CD14-positive monocyte (primary cell): ENCODE results near the gene ZG16B. TPM values are rescaled to one million over a fixed set of nuclear protein-coding genes. Genes with fewer than 3 reads are reported as not detected.

ENCODE experiments used
- DNase-seq, 3 donors: peaks; one replicate each; pipeline ENCODE4 v3.0.0-alpha.2; 2011 to 2022
- H2AFZ ChIP-seq: 2 replicates; pipeline ENCODE4 v1.6.0; 2012; ENCODE audit warnings: mild to moderate bottlenecking, low read depth, low read length, inconsistent platforms; ENCODE audit not compliant: insufficient read depth, poor library complexity, severe bottlenecking
- H3K27ac ChIP-seq, 2 donors: 1 replicate in 1 of 2; 2 replicates in 1 of 2; pipeline ENCODE4 v1.5.1; 2012 to 2013; ENCODE audit warnings: low read length in 2 of 2, control low read depth in 1 of 2, inconsistent platforms in 1 of 2, low read depth in 1 of 2, mild to moderate bottlenecking in 1 of 2
- H3K27me3 ChIP-seq, 2 donors: one replicate each; pipeline versions ENCODE4 v1.6.0 to v1.6.1; 2011 to 2013; ENCODE audit warnings: low read length in 2 of 2; ENCODE audit not compliant: control insufficient read depth in 2 of 2, insufficient read depth in 2 of 2
- H3K36me3 ChIP-seq, 2 donors: replicated peaks in 1 of 2; 1 replicate in 1 of 2; 2 replicates in 1 of 2; pipeline versions ENCODE4 v1.5.1 to v1.6.1; 2012 to 2013; ENCODE audit warnings: low read length in 2 of 2, control low read depth in 1 of 2, inconsistent platforms in 1 of 2, mild to moderate bottlenecking in 1 of 2; ENCODE audit not compliant: insufficient read depth in 2 of 2, control insufficient read depth in 1 of 2
- H3K4me1 ChIP-seq, 2 donors: 1 replicate in 1 of 2; 2 replicates in 1 of 2; pipeline versions ENCODE4 v1.5.1 to v1.6.1; 2012 to 2013; ENCODE audit warnings: low read length in 2 of 2, control low read depth in 1 of 2, inconsistent platforms in 1 of 2, mild to moderate bottlenecking in 1 of 2, moderate library complexity in 1 of 2; ENCODE audit not compliant: insufficient read depth in 2 of 2, control insufficient read depth in 1 of 2
- H3K4me2 ChIP-seq: replicated peaks from 2 replicates; pipeline ENCODE3; 2012; ENCODE audit warnings: low read length, moderate library complexity, mild to moderate bottlenecking; ENCODE audit not compliant: poor library complexity, severe bottlenecking; ENCODE audit errors: extremely low read depth
- H3K4me3 ChIP-seq, 3 experiments: fragments of 200-600 bp in 1 of 3; sonication (generic) in 1 of 3; replicated peaks in 1 of 3; 1 replicate in 2 of 3; 2 replicates in 1 of 3; pipeline ENCODE4 v1.5.1; 2011 to 2013; ENCODE audit warnings: low read length in 3 of 3, mild to moderate bottlenecking in 3 of 3, control low read depth in 2 of 3, low read depth in 2 of 3, inconsistent platforms in 1 of 3, moderate library complexity in 1 of 3
- H3K79me2 ChIP-seq: 2 replicates; pipeline ENCODE4 v1.6.0; 2012; ENCODE audit warnings: mild to moderate bottlenecking, control low read depth, inconsistent platforms, low read length, moderate library complexity; ENCODE audit not compliant: insufficient read depth
- H3K9ac ChIP-seq: 2 replicates; pipeline ENCODE4 v1.6.0; 2017; ENCODE audit warnings: low read length, mild to moderate bottlenecking; ENCODE audit not compliant: insufficient read depth, poor library complexity, severe bottlenecking
- H3K9me3 ChIP-seq, 2 donors: replicated peaks in 1 of 2; 1 replicate in 1 of 2; 2 replicates in 1 of 2; pipeline versions ENCODE4 v1.5.1 to v1.6.1; 2012 to 2013; ENCODE audit warnings: low read length in 2 of 2, control low read depth in 1 of 2; ENCODE audit not compliant: control insufficient read depth in 1 of 2, insufficient read depth in 1 of 2
- H4K20me1 ChIP-seq: 2 replicates; pipeline ENCODE4 v1.6.0; 2012; ENCODE audit warnings: mild to moderate bottlenecking, low read length, control low read depth, moderate library complexity; ENCODE audit not compliant: insufficient read depth
- H3K27ac Mint-ChIP-seq, 7 donors: one replicate each; pipeline ENCODE4 v1.8.0; 2020; ENCODE audit warnings: mild to moderate bottlenecking in 7 of 7, mixed read lengths in 7 of 7, moderate library complexity in 6 of 7, inconsistent platforms in 2 of 7
- H3K27me3 Mint-ChIP-seq, 3 donors: one replicate each; pipeline ENCODE4 v1.8.0; 2021 to 2022; ENCODE audit warnings: low read depth in 3 of 3, mild to moderate bottlenecking in 3 of 3, mixed read lengths in 3 of 3, moderate library complexity in 3 of 3, inconsistent platforms in 1 of 3
- H3K36me3 Mint-ChIP-seq, 2 donors: one replicate each; pipeline ENCODE4 v1.8.0; 2020; ENCODE audit warnings: mixed read lengths in 2 of 2, inconsistent platforms in 1 of 2, mild to moderate bottlenecking in 1 of 2
- H3K4me1 Mint-ChIP-seq: one replicate; pipeline ENCODE4 v1.8.0; 2020; ENCODE audit warnings: mild to moderate bottlenecking, mixed read lengths
- H3K4me3 Mint-ChIP-seq, 2 donors: one replicate each; pipeline ENCODE4 v1.8.0; 2020; ENCODE audit warnings: mild to moderate bottlenecking in 2 of 2, mixed read lengths in 2 of 2, moderate library complexity in 1 of 2
- H3K9me3 Mint-ChIP-seq, 7 donors: one replicate each; pipeline ENCODE4 v1.8.0; 2020 to 2022; ENCODE audit warnings: mixed read lengths in 7 of 7, mild to moderate bottlenecking in 6 of 7, moderate library complexity in 6 of 7, inconsistent platforms in 2 of 7
- CTCF ChIP-seq: fragments of 200-600 bp; IDR thresholded peaks from one replicate; pipeline ENCODE4 v1.8.0; 2022; ENCODE audit warnings: antibody characterized with exemption, mild to moderate bottlenecking
- whole genome bisulfite sequencing: methylation state at CpG from one replicate; pipeline ENCODE4 v1.1.5; 2013; ENCODE audit warnings: missing lambda C conversion rate; ENCODE audit not compliant: insufficient coverage; 5-methylcytosine and 5-hydroxymethylcytosine counted together
- intact Hi-C, 2 donors: fragments of 100-400 bp; cut with micrococcal nuclease; formaldehyde crosslinking; loops; one replicate each; pipeline versions ENCODE4 v1.15.0 to v1.15.1; 2023
- polyA plus RNA-seq, 3 donors: library from polyadenylated mRNA; depleted of rRNA in 1 of 3; unstranded in 2 of 3; stranded (reverse) in 1 of 3; fragments of 300-500 nt in 2 of 3; fragments of >200 nt in 1 of 3; fragmentation: Illumina TruSeq in 2 of 3; gene quantifications; 1 replicate in 2 of 3; 2 replicates in 1 of 3; pipeline ENCODE4 v1.2.3, GENCODE V29; 2012 to 2021

ZG16B gene
- polyA plus RNA-seq, 3 donors = 6.8 to 12.9 (median 11.0) TPM

- H3K9ac ChIP-seq = no peak overlapping the region
- no peak overlapping the region for H3K4me3 Mint-ChIP-seq
- H3K4me3 ChIP-seq = no peak overlapping the region
- H3K79me2 ChIP-seq = no peaks in the 10 kb centered on the region
- H3K27me3 ChIP-seq = peaks cover 0 to 3% of the 10 kb centered on the region in 2 donors
- TF ChIP-seq CTCF = no peak
- H3K36me3 ChIP-seq = no peaks in the 10 kb centered on the region
- H3K27me3 Mint-ChIP-seq = peaks cover 5 to 14% (median 14%) of the 10 kb centered on the region in 3 donors
- H3K27ac ChIP-seq = no peak overlapping the region
- H2AFZ ChIP-seq = no peak overlapping the region
- H3K36me3 Mint-ChIP-seq = no peaks in the 10 kb centered on the region
- intact Hi-C loops = no loop called here
- H3K4me1 Mint-ChIP-seq = peaks cover 8% of the 10 kb centered on the region
- DNase-seq = no peak
- H3K4me2 ChIP-seq = no peak overlapping the region
- WGBS = 99% methylated on average over 9 of the region's 10 CpGs
- H3K9me3 ChIP-seq = no peaks in the 10 kb centered on the region
- no peak overlapping the region for H3K27ac Mint-ChIP-seq
- H4K20me1 ChIP-seq = no peaks in the 10 kb centered on the region
- peaks cover 0 to under 1% (median 0%) of the 10 kb centered on the region in 7 donors for H3K9me3 Mint-ChIP-seq
- peaks cover 5 to 12% of the 10 kb centered on the region in 2 donors for H3K4me1 ChIP-seq
These were observed 14.8 kb upstream of the ZG16B start for GRCh38 chr16:2815299-2815771.

- peak within 1 kb of the TSS; percentile 21 for H2AFZ ChIP-seq
- peak within 1 kb of the TSS; percentile 55 for H3K4me2 ChIP-seq
- no peaks in the 10 kb centered on the region for H4K20me1 ChIP-seq
- no peak within 1 kb of the TSS for H3K27ac ChIP-seq
- TF ChIP-seq CTCF = peak; percentile 39
- no peaks in the 10 kb centered on the region for H3K79me2 ChIP-seq
- no peaks in the 10 kb centered on the region for H3K27me3 ChIP-seq
- Mint-ChIP-seq H3K4me3 (peak within 1 kb of the TSS; percentile 51 to 70), H3K27me3 (peaks cover 3 to 6% (median 6%) of the 10 kb centered on the region in 3 donors), H3K4me1 (peaks cover 8% of the 10 kb centered on the region), H3K27ac (peak within 1 kb of the TSS in 2 of 7 donors; percentile 24 to 35), H3K36me3 (no peaks in the 10 kb centered on the region), H3K9me3 (no peaks in the 10 kb centered on the region)
- peaks cover 5 to 12% of the 10 kb centered on the region in 2 donors for H3K4me1 ChIP-seq
- no peak for DNase-seq
- intact Hi-C loops = no loop called here
- H3K4me3 ChIP-seq = peak within 1 kb of the TSS in 1 of 3 experiments; percentile 43
- no peaks in the 10 kb centered on the region for H3K9me3 ChIP-seq
- peak within 1 kb of the TSS; percentile 36 for H3K9ac ChIP-seq
- H3K36me3 ChIP-seq = no peaks in the 10 kb centered on the region
- 76% methylated on average over 28 of the region's 28 CpGs for WGBS
These were observed 13.3 kb upstream of the ZG16B start, which contains the start of gene PRSS21 for GRCh38 chr16:2816751-2817339. PRSS21 (plus strand) TSS chr16:2817237; CDS start chr16:2817269, 32 bp downstream.
